Endothelial cell of umbilical vein (primary cell): ENCODE measurements around the gene TGM3. TPM values are rescaled to one million over a fixed set of nuclear protein-coding genes. Genes with fewer than 3 reads are reported as not detected.

Experiments
- BruUV-seq: library from RNA; stranded (reverse); fragments of 400-500 nt; replicated peaks from 2 replicates; lab custom pipeline; 2021; lab: Mats Ljungman, UMichigan
- CTCF ChIA-PET: fragments of 300-600, 350-600 bp; sonication (Branson Sonifier 250); formaldehyde crosslinking; loops from one replicate; lab custom pipeline; 2021; ENCODE audit warnings: antibody characterized with exemption, inconsistent platforms; lab: Charles Lee
- POLR2A ChIA-PET: fragments of 300-600, 350-600 bp; sonication (Branson Sonifier 250); formaldehyde crosslinking; loops from one replicate; lab custom pipeline; 2021; ENCODE audit warnings: antibody characterized with exemption, inconsistent platforms; lab: Charles Lee
- DNase-seq: peaks from one replicate; pipeline ENCODE4 v3.0.0-alpha.2; 2011; ENCODE audit warnings: low read depth, low spot score
- FAIRE-seq: peaks from 2 replicates; lab custom pipeline; 2011; peaks lifted over from hg19 to GRCh38; lab: Jason Lieb, UNC
- H2AFZ ChIP-seq: 2 replicates; pipeline ENCODE4 v1.6.0; 2012; ENCODE audit warnings: low read depth, low read length, control low read depth, inconsistent platforms
- H3K27ac ChIP-seq: 2 replicates; pipeline ENCODE4 v1.5.1; 2011; ENCODE audit warnings: low read depth, mild to moderate bottlenecking, control low read depth, low read length, moderate library complexity; ENCODE audit not compliant: insufficient read depth
- H3K27me3 ChIP-seq, 2 experiments: 2 replicates each; pipeline versions ENCODE4 v1.6.0 to v1.6.1; 2011; ENCODE audit warnings: low read length in 2 of 2, mixed read lengths in 1 of 2; ENCODE audit not compliant: control insufficient read depth in 2 of 2, insufficient read depth in 2 of 2
- H3K36me3 ChIP-seq, 2 experiments: 2 replicates in 1 of 2; 3 replicates in 1 of 2; pipeline ENCODE4 v1.5.1; 2011; ENCODE audit warnings: low read length in 2 of 2, mild to moderate bottlenecking in 1 of 2, moderate library complexity in 1 of 2; ENCODE audit not compliant: control insufficient read depth in 2 of 2, insufficient read depth in 2 of 2; ENCODE audit errors: extremely low read depth in 1 of 2
- H3K4me1 ChIP-seq: 3 replicates; pipeline ENCODE4 v1.5.1; 2011; ENCODE audit warnings: mild to moderate bottlenecking, low read length; ENCODE audit not compliant: control insufficient read depth, insufficient read depth; ENCODE audit errors: extremely low read depth
- H3K4me2 ChIP-seq: 2 replicates; pipeline ENCODE4 v1.6.1; 2011; ENCODE audit warnings: low read length, control low read depth, mixed read lengths; ENCODE audit not compliant: insufficient read depth
- H3K4me3 ChIP-seq, 3 experiments: fragments of 200-600 bp in 1 of 3; sonication (generic), shearing (Covaris generic) in 1 of 3; replicated peaks in 1 of 3; 2 replicates each; pipeline ENCODE4 v1.5.1; 2011 to 2016; ENCODE audit warnings: control low read depth in 3 of 3, low read length in 3 of 3, mild to moderate bottlenecking in 2 of 3, inconsistent platforms in 1 of 3, low read depth in 1 of 3, moderate library complexity in 1 of 3; ENCODE audit not compliant: insufficient read depth in 1 of 3
- H3K79me2 ChIP-seq: 2 replicates; pipeline ENCODE4 v1.6.0; 2012; ENCODE audit warnings: low read length, inconsistent platforms; ENCODE audit not compliant: control insufficient read depth, insufficient read depth
- H3K9ac ChIP-seq: replicated peaks from 2 replicates; pipeline ENCODE3; 2011; ENCODE audit warnings: low read length, control low read depth; ENCODE audit not compliant: insufficient read depth; ENCODE audit errors: extremely low read depth
- H3K9me1 ChIP-seq: replicated peaks from 3 replicates; pipeline ENCODE4 v1.6.0; 2011; ENCODE audit warnings: mild to moderate bottlenecking, low read length; ENCODE audit not compliant: control insufficient read depth, insufficient read depth; ENCODE audit errors: extremely low read depth
- H3K9me3 ChIP-seq: replicated peaks from 2 replicates; pipeline ENCODE4 v1.5.1; 2012; ENCODE audit warnings: low read length, inconsistent platforms; ENCODE audit not compliant: control insufficient read depth, insufficient read depth
- H4K20me1 ChIP-seq: replicated peaks from 2 replicates; pipeline ENCODE3; 2011; ENCODE audit warnings: mild to moderate bottlenecking, low read length; ENCODE audit not compliant: control insufficient read depth, insufficient read depth; ENCODE audit errors: extremely low read depth
- EZH2 ChIP-seq: IDR thresholded peaks from 2 replicates; pipeline ENCODE4 v1.6.1; 2012; ENCODE audit warnings: borderline replicate concordance, low read depth, mild to moderate bottlenecking, moderate library complexity, low read length, inconsistent platforms; ENCODE audit not compliant: severe bottlenecking
- FOS ChIP-seq: IDR thresholded peaks from 2 replicates; pipeline ENCODE4 v1.6.1; 2011; ENCODE audit warnings: mild to moderate bottlenecking, low read length, moderate library complexity, borderline replicate concordance; ENCODE audit not compliant: insufficient read depth
- GATA2 ChIP-seq: IDR thresholded peaks from 2 replicates; pipeline ENCODE4 v1.7.0; 2011; ENCODE audit warnings: low read depth, mild to moderate bottlenecking, moderate library complexity, mixed read lengths, low read length; ENCODE audit not compliant: insufficient read length, insufficient read depth
- JUN ChIP-seq: IDR thresholded peaks from 2 replicates; pipeline ENCODE4 v1.6.1; 2011; ENCODE audit warnings: borderline replicate concordance, low read depth; ENCODE audit not compliant: insufficient read length, insufficient read depth
- MYC ChIP-seq: IDR thresholded peaks from one replicate; pipeline ENCODE4 v1.6.1; 2011; ENCODE audit warnings: mild to moderate bottlenecking, low read depth, low read length
- POLR2A ChIP-seq: IDR thresholded peaks from 2 replicates; pipeline ENCODE4 v1.6.1; 2012; ENCODE audit warnings: low read depth, mild to moderate bottlenecking, control low read depth, low read length
- POLR2AphosphoS5 ChIP-seq: IDR thresholded peaks from 2 replicates; pipeline ENCODE4 v1.6.1; 2012; ENCODE audit warnings: low read depth, mild to moderate bottlenecking, control low read depth, low read length, moderate library complexity; ENCODE audit not compliant: insufficient read depth
- dilution Hi-C: fragments of 300-500 bp; cut with MboI; formaldehyde crosslinking; loops from one replicate; pipeline ENCODE4 v1.15.0; 2019; ENCODE audit warnings: low sequenced_read_pairs; ENCODE audit not compliant: extremely low pct_ligation_motif_present
- intact Hi-C: fragments of 100-400 bp; cut with micrococcal nuclease; formaldehyde crosslinking; loops from one replicate; pipeline ENCODE4 v1.10.0; 2022
- polyA plus RNA-seq, 4 experiments: library from polyadenylated mRNA; depleted of rRNA in 3 of 4; stranded (reverse) in 3 of 4; unstranded in 1 of 4; fragments of >200 nt; gene quantifications; 2 replicates each; pipeline versions ENCODE4 v1.2.1 to v1.2.3, GENCODE V29; 2011 to 2012; ENCODE audit warnings: missing spikeins in 1 of 4
- total RNA-seq: library from RNA; stranded (reverse); gene quantifications from 2 replicates; pipeline ENCODE4 v1.2.3, GENCODE V29; 2021
- TF ChIP-seq, protein P1 (sequence below), 2 donors: IDR thresholded peaks; 1 replicate in 1 of 2; 2 replicates in 1 of 2; pipeline ENCODE4 v1.5.1; 2011; ENCODE audit warnings: low read length in 2 of 2, mild to moderate bottlenecking in 2 of 2, moderate library complexity in 2 of 2, control low read depth in 1 of 2, inconsistent platforms in 1 of 2, low read depth in 1 of 2; ENCODE audit not compliant: insufficient read depth in 1 of 2; ENCODE audit errors: extremely low read depth in 1 of 2
- TF ChIP-seq, protein P2 (sequence below): IDR thresholded peaks from 2 replicates; pipeline ENCODE4 v1.6.1; 2011; ENCODE audit not compliant: insufficient read depth, insufficient read length

Gene TGM3
- total and polyA plus RNA-seq, 2 donors (not counting 3 experiments of a cell fraction or from before 2014, with no cell fraction given), result not detected

DNA sequence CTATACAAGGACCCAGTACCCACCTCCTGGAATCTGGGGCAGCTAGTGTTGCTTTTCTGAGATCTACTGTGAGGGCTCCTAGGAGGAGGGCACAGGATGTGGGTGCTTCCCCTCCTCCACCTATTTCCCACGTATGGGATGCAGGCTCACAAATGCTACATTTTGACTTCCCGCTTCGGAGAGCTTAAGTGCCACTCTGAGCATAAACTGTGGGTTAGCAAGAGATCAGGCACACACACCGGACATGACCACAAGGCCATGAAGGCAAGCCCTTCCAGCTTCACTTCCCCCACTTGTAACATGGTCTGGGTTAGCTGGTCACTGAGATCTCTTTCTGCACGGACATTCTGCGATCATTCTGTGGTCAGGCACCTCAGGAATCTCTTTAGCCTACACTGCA is 15.7 kb upstream of the TGM3 start:
- dilution Hi-C loops, result no loop called here
- H3K27ac ChIP-seq, result no peak overlapping the region
- no peaks in the 10 kb centered on the region for H3K36me3 ChIP-seq
- CTCF ChIA-PET, result no interaction called here
- H3K79me2 ChIP-seq, result no peaks in the 10 kb centered on the region
- no peak overlapping the region for H3K4me3 ChIP-seq
- no peak overlapping the region for H2AFZ ChIP-seq
- no peak for FAIRE-seq
- intact Hi-C loops, result no loop called here
- H3K27me3 ChIP-seq, result peaks cover 9 to 13% of the 10 kb centered on the region in 2 experiments
- no TSS peak for BruUV-seq
- POLR2A ChIA-PET, result no interaction called here
- no peaks in the 10 kb centered on the region for H3K9me3 ChIP-seq
- DNase-seq, result no peak
- H3K9ac ChIP-seq, result no peak overlapping the region
- TF ChIP-seq, protein P1, sequence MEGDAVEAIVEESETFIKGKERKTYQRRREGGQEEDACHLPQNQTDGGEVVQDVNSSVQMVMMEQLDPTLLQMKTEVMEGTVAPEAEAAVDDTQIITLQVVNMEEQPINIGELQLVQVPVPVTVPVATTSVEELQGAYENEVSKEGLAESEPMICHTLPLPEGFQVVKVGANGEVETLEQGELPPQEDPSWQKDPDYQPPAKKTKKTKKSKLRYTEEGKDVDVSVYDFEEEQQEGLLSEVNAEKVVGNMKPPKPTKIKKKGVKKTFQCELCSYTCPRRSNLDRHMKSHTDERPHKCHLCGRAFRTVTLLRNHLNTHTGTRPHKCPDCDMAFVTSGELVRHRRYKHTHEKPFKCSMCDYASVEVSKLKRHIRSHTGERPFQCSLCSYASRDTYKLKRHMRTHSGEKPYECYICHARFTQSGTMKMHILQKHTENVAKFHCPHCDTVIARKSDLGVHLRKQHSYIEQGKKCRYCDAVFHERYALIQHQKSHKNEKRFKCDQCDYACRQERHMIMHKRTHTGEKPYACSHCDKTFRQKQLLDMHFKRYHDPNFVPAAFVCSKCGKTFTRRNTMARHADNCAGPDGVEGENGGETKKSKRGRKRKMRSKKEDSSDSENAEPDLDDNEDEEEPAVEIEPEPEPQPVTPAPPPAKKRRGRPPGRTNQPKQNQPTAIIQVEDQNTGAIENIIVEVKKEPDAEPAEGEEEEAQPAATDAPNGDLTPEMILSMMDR (IDR thresholded peaks at IDR 0.05; ENCODE audit: extremely low read depth in 1 of 2, insufficient read depth in 1 of 2, low read depth in 1 of 2, low read length in 2 of 2), result no peak
- TF ChIP-seq MYC, result no peak
- TF ChIP-seq EZH2, result no peak
- TF ChIP-seq, protein P2, sequence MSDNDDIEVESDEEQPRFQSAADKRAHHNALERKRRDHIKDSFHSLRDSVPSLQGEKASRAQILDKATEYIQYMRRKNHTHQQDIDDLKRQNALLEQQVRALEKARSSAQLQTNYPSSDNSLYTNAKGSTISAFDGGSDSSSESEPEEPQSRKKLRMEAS, result no peak
- no peak for TF ChIP-seq GATA2
- TF ChIP-seq JUN, result no peak
- TF ChIP-seq POLR2AphosphoS5, result no peak
- no peak for TF ChIP-seq FOS
- TF ChIP-seq POLR2A, result no peak
- no peaks in the 10 kb centered on the region for H4K20me1 ChIP-seq
- no peak overlapping the region for H3K4me2 ChIP-seq
- H3K4me1 ChIP-seq, result peaks cover 7% of the 10 kb centered on the region
- no peaks in the 10 kb centered on the region for H3K9me1 ChIP-seq
